GM21528 (cell line): ENCODE measurements around the gene GALNT2.

Source experiments
- ATAC-seq: cut with Tn5 transposase; IDR thresholded peaks from one replicate; pipeline ENCODE4 v1.9.1; 2021; ENCODE audit warnings: mild to moderate bottlenecking, moderate library complexity; ENCODE audit not compliant: unreplicated experiment, low FRiP score

Gene GALNT2

GRCh38 chr1:230109066-230109465 is 42.0 kb downstream of the GALNT2 start:
- no peak for ATAC-seq

GRCh38 chr1:230109895-230110667 is 43.0 kb downstream of the GALNT2 start:
- peak; percentile 93 for ATAC-seq

GRCh38 chr1:230110971-230111370 is 43.9 kb downstream of the GALNT2 start:
- no peak for ATAC-seq

- no peak for ATAC-seq
Observed at GRCh38 chr1:230112131-230112701, 45.2 kb downstream of the GALNT2 start.

GRCh38 chr1:230112782-230113181 is 45.7 kb downstream of the GALNT2 start:
- no peak for ATAC-seq

GRCh38 chr1:230113235-230113592 is 46.2 kb downstream of the GALNT2 start:
- no peak for ATAC-seq

GRCh38 chr1:230113593-230114236 is 46.7 kb downstream of the GALNT2 start:
- no peak for ATAC-seq

- no peak for ATAC-seq
Observed at GRCh38 chr1:230114237-230114651, 47.2 kb downstream of the GALNT2 start.

- ATAC-seq: no peak
Observed at GRCh38 chr1:230117694-230118093, 50.7 kb downstream of the GALNT2 start.

GRCh38 chr1:230119340-230119739 is 52.3 kb downstream of the GALNT2 start:
- ATAC-seq: no peak

GRCh38 chr1:230120289-230120920 is 53.4 kb downstream of the GALNT2 start:
- no peak for ATAC-seq

GRCh38 chr1:230120921-230121381 is 53.9 kb downstream of the GALNT2 start:
- ATAC-seq: no peak

- no peak for ATAC-seq
Observed at GRCh38 chr1:230121950-230122349, 54.9 kb downstream of the GALNT2 start.

- ATAC-seq: no peak
Observed at GRCh38 chr1:230122366-230123279, 55.6 kb downstream of the GALNT2 start.

GRCh38 chr1:230123280-230124185 is 56.5 kb downstream of the GALNT2 start:
- ATAC-seq: peak; percentile 85

GRCh38 chr1:230124186-230125128 is 57.4 kb downstream of the GALNT2 start:
- no peak for ATAC-seq

GRCh38 chr1:230125141-230125540 is 58.1 kb downstream of the GALNT2 start:
- no peak for ATAC-seq
